GM18909 (cell line): ENCODE results near the gene GAB1.

Experiments
- ATAC-seq: cut with Tn5 transposase; IDR thresholded peaks from one replicate; pipeline ENCODE4 v1.9.1; 2021; ENCODE audit warnings: mild to moderate bottlenecking; ENCODE audit not compliant: unreplicated experiment, poor library complexity

GAB1 gene

DNA sequence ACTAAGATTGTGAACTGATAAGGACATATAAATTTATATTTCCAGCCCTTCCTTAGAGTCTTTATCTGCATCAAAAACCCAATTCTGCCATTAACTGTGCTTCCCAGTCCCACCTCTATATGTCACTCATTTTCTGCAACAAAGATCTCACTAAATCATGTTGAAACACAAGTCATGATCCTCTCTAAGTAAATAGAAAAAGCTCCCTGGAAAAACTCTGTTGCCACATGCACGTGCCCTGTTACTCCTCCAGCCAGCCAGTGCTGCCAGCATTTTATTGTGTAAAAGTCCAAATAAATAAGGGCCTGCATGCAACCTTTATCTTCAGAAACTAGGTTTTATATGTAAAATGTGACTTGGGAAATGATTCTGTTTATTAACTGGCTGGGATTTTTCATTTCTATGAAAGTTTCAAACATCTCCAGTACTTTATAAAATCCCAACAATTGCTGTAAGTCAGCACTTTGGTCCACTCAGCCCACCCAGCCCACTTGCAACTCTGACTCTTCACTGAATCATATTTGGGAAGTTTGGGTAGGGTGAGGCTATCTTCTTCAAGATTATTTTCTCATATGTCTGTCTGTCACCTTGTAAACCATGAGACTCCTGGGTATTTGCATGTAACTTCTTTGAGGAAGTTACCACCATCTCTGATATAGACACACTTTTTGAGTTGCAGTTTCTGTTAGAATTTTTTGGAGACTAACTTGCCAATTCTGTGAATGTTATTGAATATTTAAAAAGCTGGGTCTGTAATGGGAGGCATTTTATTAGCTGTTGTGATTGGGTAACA lies 136.9 kb downstream of the GAB1 start:
- ATAC-seq = peak; percentile 83

DNA sequence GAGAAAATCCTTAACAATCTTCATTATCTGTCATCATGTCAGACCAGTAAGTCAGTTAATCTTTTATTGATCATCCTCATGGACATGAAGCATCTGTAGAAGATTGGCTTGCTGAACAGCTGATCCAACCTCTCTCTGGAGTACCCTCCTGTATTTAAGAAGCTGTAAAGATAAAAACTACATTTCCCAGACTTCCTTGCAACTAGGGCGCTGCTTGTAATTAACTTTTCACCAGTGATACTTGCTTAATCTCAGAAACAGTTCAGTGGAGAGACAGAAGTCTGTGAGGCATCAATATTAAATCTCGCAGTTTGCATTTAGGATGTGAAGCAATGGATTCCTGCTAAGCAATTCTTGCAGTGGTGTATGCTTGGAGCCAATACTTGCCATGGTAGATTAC lies 140.8 kb downstream of the GAB1 start:
- ATAC-seq = no peak

DNA sequence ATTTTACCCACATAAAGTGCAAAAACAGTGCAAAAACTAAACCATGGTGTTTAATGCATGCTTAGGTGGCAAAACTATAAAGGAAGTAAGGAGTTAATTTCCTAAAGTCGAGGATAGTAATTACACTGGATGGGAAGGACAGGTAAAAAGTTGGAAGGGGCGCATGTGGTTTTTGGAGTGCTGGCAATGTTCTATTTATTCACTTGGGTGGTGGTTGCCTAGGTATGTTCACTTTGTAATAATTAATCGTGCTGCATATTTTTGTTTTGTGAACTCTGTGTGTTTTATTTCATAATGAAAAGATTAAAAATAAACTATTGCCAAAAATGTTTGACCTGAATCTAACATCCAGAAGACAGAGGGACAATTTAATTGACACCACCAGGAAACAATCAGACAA lies 144.7 kb downstream of the GAB1 start:
- ATAC-seq = no peak

DNA sequence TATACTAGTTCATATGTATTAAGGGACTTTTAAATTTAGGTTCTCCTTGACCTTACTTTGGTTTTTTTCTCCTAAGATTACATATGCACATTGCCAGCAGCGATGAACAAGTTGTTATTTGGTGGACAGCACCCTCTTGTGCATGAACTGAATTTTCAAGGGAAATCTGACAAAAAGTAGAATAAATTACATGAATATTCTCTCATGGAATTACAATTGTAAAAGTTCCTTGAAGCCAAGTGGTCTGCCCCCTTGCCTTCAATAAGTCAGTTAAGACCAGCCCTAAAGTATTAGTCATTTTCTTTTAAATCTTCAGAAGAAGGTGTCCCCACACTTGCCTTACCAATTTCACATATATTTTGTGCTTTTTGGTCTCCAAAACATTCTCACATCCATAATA lies 146.2 kb downstream of the GAB1 start:
- peak; percentile 87 for ATAC-seq

DNA sequence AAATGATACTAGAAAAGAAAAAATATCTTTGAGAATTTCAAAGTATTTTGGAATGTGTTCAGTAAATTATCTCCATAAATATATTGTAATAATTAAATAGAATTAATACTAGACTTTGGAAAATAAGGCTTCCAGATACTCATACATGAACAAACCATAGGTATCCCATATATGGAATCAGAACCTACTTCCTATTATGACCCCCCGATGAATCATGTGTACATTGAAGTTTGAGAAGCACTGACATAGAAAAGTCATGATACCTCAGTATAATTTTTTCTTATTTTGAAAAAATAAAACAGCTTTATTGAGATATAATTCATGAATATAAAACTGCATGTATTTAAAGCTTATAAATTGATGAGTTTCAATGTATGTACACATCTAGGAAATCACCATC lies 149.6 kb downstream of the GAB1 start:
- ATAC-seq = no peak

DNA sequence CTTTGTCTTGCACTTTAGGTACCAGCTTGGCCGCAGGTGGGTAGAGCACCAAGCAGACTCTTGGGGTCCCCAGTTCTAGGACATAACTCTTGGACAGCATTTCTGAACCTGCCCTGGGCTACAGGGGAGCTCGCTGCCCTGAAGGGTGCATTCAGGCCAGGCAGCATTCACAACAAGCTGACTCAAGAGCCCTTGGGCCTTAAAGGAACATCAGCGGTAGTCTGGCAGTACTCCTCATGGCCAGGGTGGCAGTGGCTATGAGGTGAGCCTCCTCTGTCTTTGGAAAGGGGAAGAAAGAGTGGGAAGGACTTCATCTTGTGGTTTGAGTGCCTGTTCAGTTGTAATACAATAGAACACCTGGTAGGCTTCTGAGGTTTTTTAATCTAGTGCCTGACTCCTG lies 152.0 kb downstream of the GAB1 start:
- ATAC-seq = no peak

DNA sequence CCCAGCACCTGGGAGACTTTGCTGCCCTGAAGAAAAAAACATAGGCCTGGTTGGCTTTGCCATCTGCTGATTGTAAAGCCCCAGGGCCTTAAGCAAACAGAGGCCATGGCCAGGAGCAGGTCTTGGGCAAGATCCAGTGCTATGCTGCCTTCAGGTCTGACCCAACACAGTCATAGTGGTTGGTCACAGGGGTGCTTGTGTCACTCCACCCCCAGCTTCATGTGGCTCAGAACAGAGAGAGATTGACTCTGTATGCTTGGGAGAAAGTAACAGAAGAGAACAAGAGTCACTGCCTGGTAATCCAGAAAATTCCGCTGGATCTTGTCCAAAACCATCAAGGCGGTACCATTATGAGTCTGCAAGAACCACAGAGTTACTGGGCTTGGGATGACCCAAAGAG lies 152.4 kb downstream of the GAB1 start:
- ATAC-seq = no peak

DNA sequence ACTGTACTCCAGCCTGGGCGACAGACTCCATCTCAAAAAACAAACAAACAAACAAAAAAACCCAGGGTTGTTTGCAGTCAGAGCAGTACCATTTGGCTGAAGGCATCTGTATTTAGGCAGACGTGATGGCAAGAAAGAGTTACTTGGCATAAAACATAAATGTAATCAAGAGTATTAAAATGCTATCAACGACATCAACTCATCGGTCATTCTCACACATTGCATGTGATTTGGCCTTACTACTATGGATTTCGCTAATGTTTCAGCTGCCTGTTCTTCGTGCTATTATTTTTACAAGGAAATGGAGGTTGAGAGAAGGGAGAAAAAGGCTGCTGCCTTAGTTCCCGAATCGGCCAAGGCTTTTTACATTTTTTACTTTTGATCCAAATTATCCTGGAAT lies 161.3 kb downstream of the GAB1 start:
- ATAC-seq = no peak

DNA sequence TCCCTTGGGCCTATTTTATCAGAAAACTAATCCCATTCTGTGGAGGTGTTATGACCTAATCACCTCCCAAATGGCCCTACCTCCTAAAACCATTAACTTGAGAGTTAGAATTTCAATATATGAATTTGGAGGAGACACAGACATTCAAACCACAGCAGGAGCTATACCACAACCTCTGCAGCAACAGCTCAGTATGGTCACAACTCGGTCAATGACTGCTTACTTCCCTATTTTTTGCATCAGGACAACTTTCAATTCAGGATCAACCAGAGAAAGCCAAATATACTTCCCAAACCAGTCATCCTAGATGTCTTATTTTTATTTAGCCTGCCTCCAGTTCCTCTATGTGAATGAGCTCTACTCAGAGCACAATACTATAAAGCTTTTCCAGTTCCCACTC lies 165.6 kb downstream of the GAB1 start:
- no peak for ATAC-seq

DNA sequence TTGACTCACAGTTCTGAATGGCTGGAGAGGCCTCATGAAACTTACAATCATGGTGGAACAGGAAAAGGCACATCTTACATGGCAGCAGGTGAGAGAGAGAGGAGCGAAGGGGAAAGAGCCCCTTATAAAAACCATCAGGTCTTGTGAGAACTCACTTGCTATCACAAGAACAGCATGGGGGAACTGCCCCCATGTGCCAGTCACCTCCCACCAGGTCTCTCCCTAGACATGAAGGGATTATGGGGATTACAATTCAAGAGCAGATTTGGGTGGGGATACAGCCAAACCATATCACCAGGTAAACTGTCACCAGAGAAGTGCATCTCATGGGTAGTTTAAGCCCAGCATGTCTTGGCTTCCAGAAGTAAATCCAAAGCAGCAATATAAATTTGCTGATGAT lies 169.4 kb downstream of the GAB1 start:
- no peak for ATAC-seq

DNA sequence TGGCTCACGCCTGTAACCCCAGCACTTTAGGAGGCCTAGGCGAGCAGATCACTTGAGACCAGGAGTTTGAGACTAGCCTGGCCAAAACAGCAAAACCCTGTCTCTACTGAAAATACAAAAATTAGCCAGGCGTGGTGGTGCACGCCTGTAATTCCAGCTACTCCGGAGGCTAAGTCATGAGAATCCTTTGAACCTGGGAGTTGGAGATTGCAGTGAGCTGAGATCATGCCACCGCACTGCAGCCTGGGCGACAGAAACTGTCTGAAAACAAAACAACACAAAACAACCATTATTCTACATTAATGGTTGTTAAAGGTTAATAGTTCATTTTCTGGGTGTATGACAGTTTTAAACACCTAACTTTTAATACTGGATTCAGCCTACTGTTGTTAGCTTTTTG lies 175.2 kb downstream of the GAB1 start:
- ATAC-seq = no peak

DNA sequence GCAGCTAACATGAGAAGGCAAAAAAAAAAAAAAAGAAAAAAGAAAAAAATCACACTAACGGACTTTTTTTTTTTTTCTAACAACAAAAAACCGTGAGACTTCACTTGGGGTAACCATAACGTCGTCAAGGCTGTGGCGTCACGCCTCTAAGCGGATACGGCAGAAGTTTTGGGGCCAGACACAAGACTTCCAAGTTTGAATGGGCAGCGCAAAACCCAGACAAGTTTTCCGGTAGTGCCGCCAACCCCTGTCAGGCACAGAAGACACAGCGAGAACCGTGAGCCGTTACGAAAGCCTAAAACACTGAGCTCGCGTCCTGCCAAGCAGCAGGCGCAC lies 176.3 kb downstream of the GAB1 start:
- ATAC-seq = peak; percentile 44

DNA sequence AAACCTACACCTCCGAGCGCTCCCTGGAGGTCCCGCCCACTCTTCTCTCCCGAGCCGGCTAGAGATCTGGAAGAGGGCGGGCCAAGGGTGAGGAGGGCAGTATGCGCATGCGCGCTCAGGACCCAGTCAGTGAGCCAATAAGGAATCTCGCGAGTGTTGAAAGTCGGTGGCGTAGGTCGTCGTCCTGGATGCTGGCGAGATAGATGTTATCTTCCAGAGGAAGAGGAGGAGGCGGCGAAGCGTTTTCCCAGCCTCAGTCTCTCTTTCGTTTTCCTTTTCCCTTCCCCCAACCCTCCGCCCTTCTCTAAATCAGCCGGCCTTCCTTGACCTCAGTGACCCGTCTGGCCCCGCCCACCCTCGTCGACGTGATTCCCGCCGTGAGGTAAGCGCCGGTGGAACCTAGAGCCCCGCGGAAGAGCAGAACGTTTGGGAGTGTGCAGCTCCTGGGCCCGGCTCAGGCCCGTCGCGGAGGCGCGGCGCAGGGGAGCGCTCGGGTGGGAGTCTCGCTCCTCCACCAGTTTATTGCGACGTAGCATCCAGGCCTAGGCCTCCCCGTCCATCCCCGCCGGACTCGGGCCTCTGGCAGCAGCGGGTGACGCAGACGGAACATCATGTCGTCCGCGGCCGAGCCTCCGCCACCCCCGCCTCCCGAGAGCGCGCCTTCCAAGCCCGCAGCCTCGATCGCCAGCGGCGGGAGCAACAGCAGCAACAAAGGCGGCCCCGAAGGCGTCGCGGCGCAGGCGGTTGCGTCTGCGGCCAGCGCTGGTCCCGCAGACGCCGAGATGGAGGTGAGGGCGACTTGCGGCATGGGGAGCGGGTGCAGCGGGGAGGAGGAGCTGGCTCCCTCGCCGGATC lies 176.9 kb downstream of the GAB1 start, which contains the start of gene SMARCA5:
SMARCA5 (plus strand) TSS at position 389 of the 855 bp plus-strand sequence; CDS start at position 612, 223 bp downstream.
- ATAC-seq = peak; percentile 90

DNA sequence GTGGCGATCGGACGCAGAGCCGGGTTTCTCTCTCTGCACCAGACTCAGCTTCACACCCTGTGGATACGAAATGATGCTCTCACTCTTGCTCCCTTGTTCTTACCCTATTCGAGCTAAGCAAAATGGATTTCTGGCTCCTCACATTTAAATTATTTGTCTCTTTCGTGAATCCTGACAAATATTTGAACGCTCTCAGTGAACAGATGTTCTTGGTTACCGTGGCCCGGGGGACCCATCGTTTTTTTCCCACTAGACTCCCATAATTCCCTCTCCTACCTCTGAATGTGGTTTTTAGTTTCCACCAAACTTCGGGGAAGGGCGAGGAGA lies 177.5 kb downstream of the GAB1 start:
- ATAC-seq = no peak

DNA sequence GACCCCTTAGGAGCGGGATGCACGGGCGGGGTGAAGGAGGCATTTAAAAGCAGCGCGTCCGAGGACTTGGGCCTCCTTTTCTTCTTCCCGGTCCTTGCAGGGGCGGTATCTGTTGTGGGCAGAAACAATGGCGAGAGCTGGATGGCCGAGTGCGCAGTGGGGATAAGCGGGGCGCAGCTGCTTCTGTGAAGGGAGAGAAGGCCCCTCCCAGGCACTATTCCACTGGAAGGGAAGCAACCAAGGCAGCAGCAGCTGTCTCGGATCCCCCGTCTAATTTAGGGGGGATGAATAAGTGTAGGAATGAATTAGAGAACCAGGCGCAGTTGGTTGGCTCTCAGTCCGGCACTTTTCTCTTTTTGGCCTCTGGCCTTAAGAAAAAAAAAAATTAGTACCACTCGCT lies 177.8 kb downstream of the GAB1 start:
- no peak for ATAC-seq

DNA sequence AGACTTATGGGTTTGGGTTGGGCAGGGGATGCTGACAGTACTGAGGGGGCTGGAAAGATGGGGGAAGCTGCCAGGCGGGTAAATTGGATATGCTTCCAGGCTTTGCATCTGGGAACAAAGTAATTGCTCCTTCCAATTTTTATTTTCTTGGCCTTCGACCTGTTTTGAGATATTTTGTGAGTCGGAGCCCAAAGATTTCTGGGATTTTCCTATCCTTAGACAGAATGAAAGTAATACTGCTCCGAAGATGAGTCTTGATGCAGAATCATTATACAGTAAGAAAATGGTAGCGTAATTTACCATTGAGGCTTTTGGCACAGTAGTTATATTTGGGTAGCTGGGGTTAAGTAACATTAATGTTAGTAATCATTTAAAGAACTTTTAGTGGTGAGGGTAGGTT lies 178.2 kb downstream of the GAB1 start:
- ATAC-seq = no peak

DNA sequence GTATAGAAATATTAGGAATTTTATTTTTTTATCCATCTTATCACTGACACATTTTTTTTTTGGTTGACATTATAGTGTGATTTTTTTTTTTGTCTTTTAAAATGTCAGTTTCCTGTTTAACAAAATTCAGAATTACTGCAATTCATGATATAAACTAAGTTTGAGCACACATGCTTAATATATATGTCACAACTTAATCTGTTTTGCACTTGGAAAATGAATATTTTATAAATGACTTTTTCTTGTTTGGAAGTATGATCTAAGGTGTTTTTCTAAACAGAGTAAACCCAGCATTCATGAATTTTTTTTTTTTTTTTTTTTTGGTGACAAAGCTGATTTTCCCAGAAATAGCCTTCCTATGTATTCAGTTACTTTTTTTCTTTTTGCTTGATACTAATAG lies 179.2 kb downstream of the GAB1 start:
- no peak for ATAC-seq

DNA sequence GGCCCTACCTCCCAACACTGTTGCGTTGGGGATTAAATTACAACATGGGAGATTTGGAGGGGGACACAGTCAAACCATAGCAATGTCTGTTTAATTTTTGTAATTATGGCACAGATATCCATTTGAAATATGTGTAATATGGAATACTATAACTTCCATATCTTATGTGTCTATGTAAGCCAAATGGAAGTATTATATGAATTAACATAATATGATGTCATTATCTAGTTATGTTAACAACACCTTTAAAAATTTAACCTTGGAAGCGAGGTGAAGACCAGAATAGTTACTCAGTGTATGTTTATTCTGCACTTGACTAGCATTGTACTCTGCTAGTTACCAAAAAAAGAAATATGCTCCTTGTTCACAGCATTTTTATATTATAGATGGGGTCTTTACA lies 181.1 kb downstream of the GAB1 start:
- ATAC-seq = no peak
